GM21825 (cell line): ENCODE results near the gene IRAK2.

Experiments
- ATAC-seq: cut with Tn5 transposase; IDR thresholded peaks from one replicate; pipeline ENCODE4 v1.9.1; 2021; ENCODE audit warnings: mild to moderate bottlenecking, moderate library complexity; ENCODE audit not compliant: unreplicated experiment

Gene IRAK2

GRCh38 chr3:10223676-10224639 lies 59.2 kb downstream of the IRAK2 start:
- ATAC-seq: peak; percentile 59

GRCh38 chr3:10224794-10225665 lies 60.3 kb downstream of the IRAK2 start:
- ATAC-seq: peak; percentile 40

GRCh38 chr3:10226293-10226692 lies 61.6 kb downstream of the IRAK2 start:
- no peak for ATAC-seq

- ATAC-seq: no peak
Observed at GRCh38 chr3:10228248-10228950, 63.7 kb downstream of the IRAK2 start.

GRCh38 chr3:10229576-10229975 lies 64.9 kb downstream of the IRAK2 start:
- ATAC-seq: no peak

- no peak for ATAC-seq
Observed at GRCh38 chr3:10232137-10232536, 67.4 kb downstream of the IRAK2 start.

GRCh38 chr3:10233988-10234387 lies 69.3 kb downstream of the IRAK2 start:
- ATAC-seq: no peak

GRCh38 chr3:10234526-10235230 lies 70.0 kb downstream of the IRAK2 start:
- ATAC-seq: no peak

- ATAC-seq: no peak
Observed at GRCh38 chr3:10235551-10235950, 70.8 kb downstream of the IRAK2 start.

GRCh38 chr3:10238345-10239183 lies 73.8 kb downstream of the IRAK2 start:
- no peak for ATAC-seq

- ATAC-seq: no peak
Observed at GRCh38 chr3:10240799-10241198, 76.1 kb downstream of the IRAK2 start.

GRCh38 chr3:10242182-10243065 lies 77.7 kb downstream of the IRAK2 start:
- ATAC-seq: peak; percentile 63

GRCh38 chr3:10244009-10244408 lies 79.3 kb downstream of the IRAK2 start:
- no peak for ATAC-seq

- no peak for ATAC-seq
Observed at GRCh38 chr3:10245081-10245712, 80.5 kb downstream of the IRAK2 start.

GRCh38 chr3:10247679-10248183 lies 83.0 kb downstream of the IRAK2 start:
- no peak for ATAC-seq

GRCh38 chr3:10248184-10248983 lies 83.7 kb downstream of the IRAK2 start, which contains the start of gene TATDN2:
TSS of gene TATDN2 (plus strand) at chr3:10248459. CDS start at chr3:10249201, 742 bp downstream.
- peak; percentile 97 for ATAC-seq
